GM12801 (cell line): ENCODE results near the gene PRDX2.

ENCODE experiments used
- TF ChIP-seq, protein P1 (sequence below): IDR thresholded peaks from one replicate; pipeline ENCODE4 v1.5.1; 2011; ENCODE audit warnings: control low read depth; ENCODE audit not compliant: insufficient read length; ENCODE audit errors: extremely low read depth

The PRDX2 gene

DNA sequence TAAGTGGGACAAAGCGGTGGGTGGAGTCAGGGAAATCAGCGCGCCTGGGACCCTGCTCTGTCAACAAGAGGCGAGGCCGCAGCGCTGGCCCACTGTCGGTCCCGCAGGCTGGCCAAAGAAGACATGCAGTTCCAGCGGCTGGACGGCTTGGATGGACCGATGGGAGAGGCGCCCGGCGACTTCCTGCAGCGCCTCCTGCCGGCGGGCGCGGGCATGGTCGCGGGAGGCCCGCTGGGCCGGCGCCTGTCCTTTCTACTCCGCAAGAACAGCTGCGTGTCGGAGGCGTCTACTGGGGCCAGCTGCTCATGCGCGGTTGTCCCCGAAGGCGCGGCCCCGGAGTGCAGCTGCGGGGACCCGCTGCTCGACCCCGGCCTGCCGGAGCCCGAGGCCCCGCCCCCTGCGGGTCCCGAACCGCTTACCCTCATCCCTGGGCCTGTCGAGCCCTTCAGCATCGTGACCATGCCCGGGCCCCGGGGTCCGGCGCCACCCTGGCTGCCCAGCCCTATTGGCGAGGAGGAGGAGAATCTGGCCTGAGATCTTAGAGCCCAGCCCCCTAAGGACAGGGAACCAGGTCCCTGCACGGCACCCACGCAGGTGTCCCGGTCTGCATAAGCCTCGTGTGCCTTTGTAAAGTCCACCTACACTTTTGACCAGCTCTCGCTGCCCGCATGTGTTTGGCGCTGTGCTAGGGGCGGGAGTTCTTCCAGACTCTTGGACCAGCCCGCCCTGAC lies 43.9 kb downstream of the PRDX2 start:
- TF ChIP-seq, protein P1, sequence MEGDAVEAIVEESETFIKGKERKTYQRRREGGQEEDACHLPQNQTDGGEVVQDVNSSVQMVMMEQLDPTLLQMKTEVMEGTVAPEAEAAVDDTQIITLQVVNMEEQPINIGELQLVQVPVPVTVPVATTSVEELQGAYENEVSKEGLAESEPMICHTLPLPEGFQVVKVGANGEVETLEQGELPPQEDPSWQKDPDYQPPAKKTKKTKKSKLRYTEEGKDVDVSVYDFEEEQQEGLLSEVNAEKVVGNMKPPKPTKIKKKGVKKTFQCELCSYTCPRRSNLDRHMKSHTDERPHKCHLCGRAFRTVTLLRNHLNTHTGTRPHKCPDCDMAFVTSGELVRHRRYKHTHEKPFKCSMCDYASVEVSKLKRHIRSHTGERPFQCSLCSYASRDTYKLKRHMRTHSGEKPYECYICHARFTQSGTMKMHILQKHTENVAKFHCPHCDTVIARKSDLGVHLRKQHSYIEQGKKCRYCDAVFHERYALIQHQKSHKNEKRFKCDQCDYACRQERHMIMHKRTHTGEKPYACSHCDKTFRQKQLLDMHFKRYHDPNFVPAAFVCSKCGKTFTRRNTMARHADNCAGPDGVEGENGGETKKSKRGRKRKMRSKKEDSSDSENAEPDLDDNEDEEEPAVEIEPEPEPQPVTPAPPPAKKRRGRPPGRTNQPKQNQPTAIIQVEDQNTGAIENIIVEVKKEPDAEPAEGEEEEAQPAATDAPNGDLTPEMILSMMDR, result no peak

DNA sequence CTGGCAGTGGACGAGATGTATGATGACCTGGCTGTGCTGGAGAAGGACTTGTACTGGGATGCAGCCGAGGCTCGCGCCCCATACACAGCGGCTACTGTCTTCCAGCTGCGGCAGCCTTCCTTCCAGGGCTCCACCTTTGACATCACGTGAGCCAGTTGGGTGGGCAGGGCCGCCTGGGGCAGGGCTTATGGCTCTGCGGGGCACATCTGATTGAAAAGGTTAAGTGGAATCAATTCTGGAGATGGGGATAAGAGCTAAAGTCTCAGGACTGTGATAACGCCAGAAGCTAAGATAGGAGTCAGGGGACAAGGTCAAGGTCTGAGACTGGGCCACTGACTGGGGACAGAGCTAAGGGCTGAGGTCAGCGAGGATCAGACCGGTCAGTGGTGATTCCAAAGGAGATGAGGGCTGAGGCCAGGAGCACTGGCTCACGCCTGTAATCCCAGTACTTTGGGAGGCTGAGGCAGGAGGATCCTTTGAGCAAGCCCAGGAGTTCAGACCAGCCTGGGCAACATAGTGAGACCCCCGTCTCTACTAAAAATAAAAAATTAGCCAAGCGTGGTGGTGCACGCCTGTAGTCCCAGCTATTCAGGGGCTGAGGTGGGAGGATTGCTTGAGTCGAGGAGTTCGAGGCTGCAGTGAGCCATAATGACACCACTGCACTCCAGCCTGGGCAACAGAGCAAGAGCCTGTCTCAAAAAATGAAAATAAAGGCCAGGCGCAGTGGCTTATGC lies 45.3 kb downstream of the PRDX2 start:
- TF ChIP-seq, protein P1, result no peak

DNA sequence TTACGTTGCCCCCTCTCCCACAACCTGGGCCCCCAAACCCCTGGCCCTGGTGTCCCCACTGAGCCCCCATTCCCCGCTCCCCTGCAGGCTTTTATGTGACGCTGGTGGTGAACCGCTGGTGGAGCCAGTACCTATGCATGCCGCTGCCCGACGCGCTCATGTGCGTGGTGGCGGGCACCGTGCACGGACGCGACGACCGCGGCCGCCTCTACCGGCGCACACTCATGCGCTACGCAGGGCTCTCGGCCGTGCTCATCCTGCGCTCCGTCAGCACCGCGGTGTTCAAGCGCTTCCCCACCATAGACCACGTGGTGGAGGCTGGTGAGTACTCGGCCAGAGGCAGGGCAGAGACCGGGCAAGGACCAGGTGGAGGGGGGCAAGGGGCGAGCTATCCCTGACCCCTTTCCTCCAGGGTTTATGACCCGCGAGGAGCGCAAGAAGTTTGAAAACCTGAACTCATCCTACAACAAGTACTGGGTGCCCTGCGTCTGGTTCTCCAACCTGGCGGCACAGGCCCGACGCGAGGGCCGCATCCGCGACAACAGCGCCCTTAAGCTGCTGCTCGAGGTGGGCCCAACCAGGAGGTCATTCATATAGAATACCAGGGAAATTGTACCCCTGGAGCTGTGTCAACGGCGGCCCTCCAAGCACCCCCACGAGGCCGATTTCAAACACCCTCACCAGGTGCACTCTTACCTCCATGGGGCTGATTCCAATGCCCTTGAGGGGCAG lies 47.0 kb downstream of the PRDX2 start:
- TF ChIP-seq, protein P1, result no peak

DNA sequence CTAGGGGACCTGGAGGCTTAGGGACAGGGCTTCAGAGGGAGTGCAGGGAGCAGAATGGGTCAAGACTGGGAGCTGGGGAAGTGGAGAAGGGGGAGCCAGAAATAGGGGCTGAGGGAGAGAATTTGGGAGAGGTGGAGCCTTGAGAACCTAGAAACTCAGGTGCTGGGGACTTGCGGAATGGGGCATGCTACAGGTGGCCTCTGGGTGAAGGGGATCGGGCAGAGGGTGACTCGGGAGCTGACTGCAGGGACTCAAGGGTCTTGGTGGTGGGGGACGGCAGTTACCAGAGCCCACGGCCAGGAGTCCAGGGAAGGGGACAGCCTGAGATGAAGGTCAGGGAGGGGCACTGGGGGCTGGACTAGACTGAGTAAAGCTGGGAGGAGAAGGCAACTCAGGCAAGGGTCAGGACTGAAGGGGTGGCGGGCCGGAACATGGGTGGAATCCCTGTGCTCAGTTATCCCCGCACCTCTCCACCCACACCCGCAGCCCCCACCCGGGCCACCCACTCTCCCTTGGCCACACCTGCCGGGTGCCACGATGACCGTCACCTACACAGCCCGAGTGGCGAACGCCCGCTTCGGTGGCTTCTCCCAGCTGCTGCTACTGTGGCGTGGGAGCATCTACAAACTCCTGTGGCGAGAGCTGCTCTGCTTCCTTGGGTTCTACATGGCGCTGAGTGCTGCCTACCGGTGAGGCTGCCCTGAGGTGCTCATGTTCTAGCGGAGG lies 49.4 kb downstream of the PRDX2 start:
- TF ChIP-seq, protein P1, result no peak

DNA sequence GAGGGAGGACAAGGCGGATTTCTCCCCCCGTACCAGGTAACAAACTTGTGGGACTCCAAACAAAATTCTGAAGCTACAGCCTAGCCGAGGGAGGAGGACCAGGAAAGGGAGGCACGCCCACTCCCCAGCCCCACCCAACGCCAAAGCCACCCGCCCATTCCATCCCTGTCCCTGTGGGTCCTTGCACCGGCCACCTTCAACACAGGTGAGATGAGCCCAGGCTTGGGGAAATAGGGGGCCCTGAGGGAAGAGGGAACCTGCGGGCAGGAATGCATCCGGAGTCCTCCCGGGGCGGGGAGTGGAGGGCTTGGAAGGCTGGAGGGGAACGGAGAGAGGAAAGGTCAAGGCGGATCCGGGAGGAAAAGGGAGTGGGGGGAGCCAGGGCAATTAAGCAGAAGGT lies 50.0 kb downstream of the PRDX2 start, which contains the start of gene BEST2:
TSS of gene BEST2 (plus strand) at position 157 of the 400 bp plus-strand sequence. CDS start 802 bp downstream, outside the sequence.
- TF ChIP-seq, protein P1, result no peak

DNA sequence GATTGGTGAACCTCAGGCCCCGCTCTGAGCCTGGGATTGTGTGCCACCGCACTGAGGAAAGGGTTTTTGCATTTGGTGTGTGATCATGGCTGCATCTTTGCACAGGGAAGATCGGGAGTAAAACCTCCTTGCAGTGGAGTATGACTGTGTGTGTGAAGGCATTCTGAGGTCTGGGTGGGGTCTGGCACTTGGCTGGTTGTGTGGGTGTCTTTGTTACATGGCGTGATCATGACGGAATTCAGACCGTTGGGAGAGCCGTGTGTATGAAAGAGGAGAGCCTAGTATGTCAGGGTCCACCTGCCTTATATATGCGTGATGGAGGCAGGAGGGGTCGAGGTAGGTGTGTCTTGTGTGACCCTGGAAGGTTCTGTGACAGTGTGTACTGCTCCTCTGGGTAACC lies 50.7 kb downstream of the PRDX2 start:
- TF ChIP-seq, protein P1, result no peak
